ENCODE results near the gene CPN1.
"Not testable (repeated sequence)": the region's sequence is repeated elsewhere in the genome, so short reads cannot be mapped to it uniquely, and the experiment has no call there.

CPN1 gene

DNA sequence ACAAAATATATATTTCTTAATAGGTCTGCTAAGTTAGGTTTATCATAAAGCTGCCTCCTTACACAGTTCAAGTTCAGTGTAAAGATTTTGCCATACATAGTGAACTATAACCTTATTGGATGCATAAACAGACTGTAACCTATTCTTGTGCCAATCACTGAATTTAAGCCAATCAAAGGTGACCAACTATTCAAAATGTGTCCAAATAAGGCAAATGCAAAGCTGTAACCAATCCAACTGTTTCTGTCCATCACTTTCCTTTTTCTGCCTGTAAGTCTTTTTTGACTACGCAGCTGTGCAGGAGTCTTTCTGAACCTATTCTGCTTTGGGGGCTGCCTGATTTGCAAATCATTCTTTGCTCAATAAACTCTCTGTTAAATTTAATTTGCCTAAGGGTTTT is 60.3 kb downstream of the CPN1 start:
- no peak for FAIRE-seq

DNA sequence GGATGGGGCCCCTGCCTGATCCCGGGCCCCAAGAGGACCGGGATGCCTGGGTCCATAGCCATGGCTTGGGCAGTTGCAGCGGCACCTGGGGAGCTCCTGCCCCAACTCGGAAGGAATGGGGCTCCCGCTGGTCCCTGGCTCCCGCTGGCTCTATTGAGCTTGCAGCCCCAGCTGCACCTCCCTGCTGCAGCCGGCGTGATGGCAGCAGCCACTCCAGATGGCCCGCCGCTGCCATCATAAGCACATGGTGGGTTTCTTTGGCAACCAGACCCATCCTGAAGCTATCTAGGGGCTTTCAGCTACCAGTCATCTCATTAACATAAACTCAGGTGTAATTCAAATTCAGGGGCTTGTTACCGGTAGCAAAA is 60.8 kb downstream of the CPN1 start:
- no peak for FAIRE-seq

GRCh38 chr10:100020142-100020885 is 61.4 kb downstream of the CPN1 start:
- FAIRE-seq = no peak

GRCh38 chr10:100019787-100020141 is 61.9 kb downstream of the CPN1 start:
- FAIRE-seq = no peak

DNA sequence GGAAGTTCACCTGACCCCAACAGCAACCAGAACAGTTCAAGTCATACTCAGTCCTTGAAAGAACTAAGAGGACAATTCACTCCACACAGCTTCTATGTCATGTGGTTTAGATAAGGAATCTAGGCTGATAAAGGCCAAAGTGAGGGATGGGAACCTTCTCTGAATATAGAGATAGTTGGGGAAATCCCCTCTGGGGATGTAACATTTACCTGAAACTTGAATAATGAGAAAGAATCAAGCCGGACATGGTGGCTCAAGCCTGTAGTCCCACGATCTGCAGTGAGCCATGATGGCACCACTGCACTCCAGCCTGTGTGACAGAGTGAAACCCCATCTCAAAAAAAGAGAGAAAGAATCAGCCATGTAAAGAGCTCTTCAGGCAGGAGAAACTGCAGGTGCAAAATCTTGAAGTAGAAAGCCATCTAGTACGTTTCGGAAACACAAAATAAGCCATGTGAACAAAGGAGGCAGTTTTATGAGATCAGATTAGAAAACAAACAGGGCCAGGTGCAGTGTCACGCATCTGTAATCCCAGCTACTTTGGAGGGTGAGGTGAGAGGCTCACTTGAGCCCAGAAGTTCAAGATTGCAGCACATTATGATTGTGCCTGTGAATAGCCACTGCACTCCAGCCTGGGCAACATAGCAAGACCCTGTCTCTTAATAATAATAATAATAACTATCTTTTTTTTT is 67.5 kb downstream of the CPN1 start:
- FAIRE-seq = no peak

DNA sequence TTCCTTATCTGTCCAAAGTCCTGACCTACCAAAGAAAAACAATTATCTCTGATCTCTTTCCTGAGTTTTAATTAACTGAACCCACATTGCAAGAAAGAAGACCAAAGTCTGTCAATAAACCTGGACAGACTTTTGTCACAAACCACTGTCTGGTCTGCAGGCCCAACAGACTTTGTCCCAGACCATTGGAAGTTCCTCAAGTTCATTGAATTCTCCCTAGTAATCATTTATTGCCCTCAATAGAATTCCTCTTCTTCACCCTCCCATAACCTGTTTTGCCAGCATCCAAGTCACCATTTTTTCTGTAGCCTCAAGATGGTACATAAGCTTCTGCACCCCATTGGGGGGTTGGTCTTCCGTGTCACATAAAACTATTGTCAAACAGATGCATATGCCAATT is 68.0 kb downstream of the CPN1 start:
- no peak for FAIRE-seq

DNA sequence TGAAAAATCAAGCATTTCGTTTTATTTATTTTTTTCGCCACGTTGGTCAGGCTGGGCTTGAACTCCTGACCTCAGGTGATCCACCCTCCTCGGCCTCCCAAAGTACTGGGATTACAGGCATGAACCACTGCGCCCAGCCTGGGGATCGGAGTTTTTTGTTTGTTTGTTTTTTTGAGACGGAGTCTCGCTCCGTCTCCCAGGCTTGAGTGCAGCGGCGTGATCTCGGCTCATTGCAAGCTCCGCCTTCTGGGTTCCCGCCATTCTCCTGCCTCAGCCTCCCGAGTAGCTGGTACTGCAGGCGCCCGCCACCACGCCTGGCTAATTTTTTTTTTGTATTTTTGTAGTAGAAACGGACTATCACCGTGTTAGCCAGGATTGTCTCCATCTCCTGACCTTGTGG is 69.8 kb downstream of the CPN1 start:
- not testable (repeated sequence) for FAIRE-seq

GRCh38 chr10:100009793-100010676 is 71.6 kb downstream of the CPN1 start, which contains the start of gene DNMBP:
Gene DNMBP, minus strand, starts transcription at chr10:100009947. Its CDS starts 37,823 bp downstream, at chr10:99972124.
- no peak for FAIRE-seq

- no peak for FAIRE-seq
Measured at GRCh38 chr10:100009283-100009792, 72.3 kb downstream of the CPN1 start.

DNA sequence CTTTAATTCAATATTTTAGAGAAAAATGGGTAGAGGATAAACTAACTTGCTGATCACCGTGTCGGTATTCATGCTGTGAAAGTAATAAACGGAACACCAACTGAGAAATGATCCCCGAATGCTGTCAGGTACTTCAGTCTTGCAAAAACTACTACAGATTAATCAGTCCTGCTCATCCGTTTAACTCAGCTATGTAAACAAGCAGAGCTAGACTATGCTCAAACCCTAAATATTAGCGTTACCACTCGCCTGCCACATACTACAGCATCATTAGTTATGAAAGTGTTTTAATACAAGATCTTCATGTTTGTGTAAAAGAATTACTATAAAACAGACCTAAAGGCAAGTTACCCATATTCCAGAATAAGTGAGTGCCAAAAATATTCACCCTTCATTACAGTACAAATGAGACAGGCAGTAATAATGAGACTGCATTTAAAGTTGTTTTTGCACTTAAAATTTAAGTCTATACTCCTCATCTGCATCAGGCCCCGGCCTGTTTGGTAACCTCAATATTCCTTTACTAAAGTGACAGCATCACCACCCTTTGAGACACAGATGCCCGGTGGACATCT is 72.9 kb downstream of the CPN1 start:
- no peak for FAIRE-seq

DNA sequence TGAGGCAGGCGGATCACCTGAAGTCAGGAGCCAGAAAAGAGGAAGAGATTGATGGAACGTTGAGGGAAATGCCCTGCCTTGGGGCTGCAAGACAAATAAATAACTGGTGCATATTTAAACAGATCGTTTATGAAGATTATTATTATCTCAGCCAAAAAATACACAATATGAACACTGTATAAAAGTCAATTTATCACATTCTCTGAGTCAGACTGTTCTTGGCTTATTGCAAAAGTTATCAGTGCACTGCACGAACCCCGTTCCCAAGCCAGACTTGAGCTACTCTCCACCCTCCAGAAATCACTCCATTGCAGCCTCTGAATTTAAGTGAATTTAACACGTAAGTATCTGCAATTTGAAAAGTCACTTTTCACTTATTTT is 73.5 kb downstream of the CPN1 start:
- FAIRE-seq = no peak

GRCh38 chr10:100007231-100008141 is 74.2 kb downstream of the CPN1 start:
- FAIRE-seq = no peak

GRCh38 chr10:100006243-100006886 is 75.3 kb downstream of the CPN1 start:
- FAIRE-seq = no peak

- no peak for FAIRE-seq
Measured at GRCh38 chr10:100004805-100005510, 76.7 kb downstream of the CPN1 start.

GRCh38 chr10:100000109-100000644 is 81.5 kb downstream of the CPN1 start:
- FAIRE-seq = no peak

GRCh38 chr10:99999319-100000108 is 82.2 kb downstream of the CPN1 start:
- no peak for FAIRE-seq

DNA sequence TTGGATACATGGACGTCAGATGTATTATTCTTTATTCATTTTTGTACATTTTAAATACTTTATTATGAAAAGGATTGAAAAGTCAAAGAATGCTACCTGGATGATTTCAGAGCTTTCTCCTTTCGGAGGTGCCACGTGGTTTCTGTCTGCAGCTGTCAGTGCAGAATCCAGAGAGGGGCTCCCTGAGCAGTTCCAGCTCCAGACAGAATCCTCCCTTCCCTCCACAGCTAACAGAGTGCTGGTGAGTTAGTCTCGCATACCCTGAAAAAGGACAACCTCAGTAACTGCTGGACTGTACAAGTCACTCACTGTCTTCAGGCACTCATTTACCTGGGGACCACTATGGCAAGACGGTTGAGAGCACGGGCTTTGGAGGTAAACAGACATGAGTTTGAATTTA is 82.8 kb downstream of the CPN1 start:
- no peak for FAIRE-seq

DNA sequence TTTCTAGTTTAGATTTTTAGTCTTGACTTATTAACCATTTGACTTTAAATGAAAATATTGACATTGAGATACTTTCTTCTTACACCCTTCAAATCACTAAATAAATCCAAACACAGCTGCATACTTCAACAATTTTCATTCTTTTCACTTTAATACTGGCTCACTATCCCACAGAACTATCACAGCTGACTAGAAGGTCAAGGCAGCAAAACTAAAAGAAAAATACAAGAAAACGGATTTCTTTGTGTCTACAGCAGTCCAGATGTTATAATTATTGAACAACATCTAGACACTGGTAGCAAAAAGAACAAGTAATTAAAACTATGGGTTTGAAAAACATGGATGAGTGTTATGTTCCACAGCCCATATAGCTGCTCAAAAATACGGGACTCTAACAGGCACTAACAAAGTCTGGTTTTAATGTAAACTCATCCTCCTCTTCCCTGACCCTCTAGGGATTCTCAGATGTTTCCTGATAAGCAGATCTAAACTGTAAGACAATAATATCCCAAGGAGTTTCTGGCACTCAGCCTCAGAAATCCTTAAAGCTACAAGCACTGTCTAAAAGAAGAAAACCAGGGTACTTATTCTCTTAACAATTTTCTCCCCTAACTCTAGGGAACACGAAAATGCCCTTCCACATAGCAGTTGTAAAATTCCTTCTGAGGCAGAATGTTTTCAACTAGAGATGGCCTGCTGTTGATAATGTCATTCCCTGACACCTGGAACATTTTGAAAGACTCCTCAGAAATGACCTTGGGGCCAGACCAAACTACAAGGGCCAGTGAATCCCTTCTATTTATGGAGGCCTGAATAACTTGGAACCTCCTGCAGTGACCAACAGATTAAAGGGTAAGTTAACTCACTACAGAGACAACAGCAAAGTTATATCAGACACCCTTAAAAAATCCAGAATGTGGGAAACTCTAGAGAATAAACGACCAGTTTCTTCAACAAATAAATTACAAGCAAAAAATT is 84.7 kb downstream of the CPN1 start:
- no peak for FAIRE-seq
